ENCODE measurements around the gene SBNO1.
"Not testable (repeated sequence)": the region's sequence is repeated elsewhere in the genome, so short reads cannot be mapped to it uniquely, and the experiment has no call there.

The SBNO1 gene

GRCh38 chr12:123253641-123254459 is 110.8 kb downstream of the SBNO1 start:
- TF ChIP-seq CTCF (IDR thresholded peaks at IDR 0.05; ENCODE audit: low read depth, low read length, missing control alignments): no peak
- Histone ChIP-seq H3K36me3 (replicated peaks) (peaks cover 45% of the 10 kb centered on the region), H3K27me3 (replicated peaks) (no peaks in the 10 kb centered on the region), H3K4me3 (ENCODE audit: low read depth, low read length) (no peak overlapping the region), H3K27ac (no peak overlapping the region)
- DNase-seq: no peak
- in situ Hi-C loops (cut with HindIII; ENCODE audit: low pct_ligation_motif_present, low sequenced_read_pairs): no loop called here

- DNase-seq; in situ Hi-C loops (cut with HindIII; ENCODE audit: low pct_ligation_motif_present, low sequenced_read_pairs); H3K27ac ChIP-seq: not testable (repeated sequence)
Measured at GRCh38 chr12:123252365-123252764, 112.3 kb downstream of the SBNO1 start.

GRCh38 chr12:123251403-123252076 is 113.1 kb downstream of the SBNO1 start:
- H3K36me3 ChIP-seq (replicated peaks): peaks cover 27% of the 10 kb centered on the region
- no peak for TF ChIP-seq CTCF (IDR thresholded peaks at IDR 0.05; ENCODE audit: low read depth, low read length, missing control alignments)
- H3K4me3 ChIP-seq (ENCODE audit: low read depth, low read length): no peak overlapping the region
- DNase-seq: no peak
- no peaks in the 10 kb centered on the region for H3K27me3 ChIP-seq (replicated peaks)
- no peak overlapping the region for H3K27ac ChIP-seq
- in situ Hi-C loops (cut with HindIII; ENCODE audit: low pct_ligation_motif_present, low sequenced_read_pairs): no loop called here

More at GRCh38 chr12:123252365-123252764, 112.3 kb downstream of the SBNO1 start:
- not testable (repeated sequence) for H3K27me3 ChIP-seq (replicated peaks); H3K4me3 ChIP-seq (ENCODE audit: low read depth, low read length)
- H3K36me3 ChIP-seq (replicated peaks): peaks cover 35% of the 10 kb centered on the region

- DNase-seq: no peak
- no peak overlapping the region for H3K27ac ChIP-seq
- no peaks in the 10 kb centered on the region for H3K27me3 ChIP-seq (replicated peaks)
- H3K4me3 ChIP-seq (ENCODE audit: low read depth, low read length): no peak overlapping the region
- in situ Hi-C loops (cut with HindIII; ENCODE audit: low pct_ligation_motif_present, low sequenced_read_pairs): no loop called here
- peaks cover 19% of the 10 kb centered on the region for H3K36me3 ChIP-seq (replicated peaks)
- no peak for TF ChIP-seq CTCF (IDR thresholded peaks at IDR 0.05; ENCODE audit: low read depth, low read length, missing control alignments)
Measured at GRCh38 chr12:123250471-123251383, 113.9 kb downstream of the SBNO1 start.

GRCh38 chr12:123248996-123249741 is 115.5 kb downstream of the SBNO1 start:
- H3K4me3 ChIP-seq (ENCODE audit: low read depth, low read length); DNase-seq; H3K27ac ChIP-seq; in situ Hi-C loops (cut with HindIII; ENCODE audit: low pct_ligation_motif_present, low sequenced_read_pairs); H3K27me3 ChIP-seq (replicated peaks): not testable (repeated sequence)
- H3K36me3 ChIP-seq (replicated peaks): peaks cover 12% of the 10 kb centered on the region

- in situ Hi-C loops (cut with HindIII; ENCODE audit: low pct_ligation_motif_present, low sequenced_read_pairs); H3K27me3 ChIP-seq (replicated peaks): not testable (repeated sequence)
Measured at GRCh38 chr12:123248129-123248528, 116.5 kb downstream of the SBNO1 start.

More at GRCh38 chr12:123248129-123248528, 116.5 kb downstream of the SBNO1 start:
- not testable (repeated sequence) for H3K27ac ChIP-seq; H3K4me3 ChIP-seq (ENCODE audit: low read depth, low read length); H3K36me3 ChIP-seq (replicated peaks); DNase-seq

Data from brain microvascular endothelial cell (primary cell).